ENCODE data around the gene CACNA1S.

DNA sequence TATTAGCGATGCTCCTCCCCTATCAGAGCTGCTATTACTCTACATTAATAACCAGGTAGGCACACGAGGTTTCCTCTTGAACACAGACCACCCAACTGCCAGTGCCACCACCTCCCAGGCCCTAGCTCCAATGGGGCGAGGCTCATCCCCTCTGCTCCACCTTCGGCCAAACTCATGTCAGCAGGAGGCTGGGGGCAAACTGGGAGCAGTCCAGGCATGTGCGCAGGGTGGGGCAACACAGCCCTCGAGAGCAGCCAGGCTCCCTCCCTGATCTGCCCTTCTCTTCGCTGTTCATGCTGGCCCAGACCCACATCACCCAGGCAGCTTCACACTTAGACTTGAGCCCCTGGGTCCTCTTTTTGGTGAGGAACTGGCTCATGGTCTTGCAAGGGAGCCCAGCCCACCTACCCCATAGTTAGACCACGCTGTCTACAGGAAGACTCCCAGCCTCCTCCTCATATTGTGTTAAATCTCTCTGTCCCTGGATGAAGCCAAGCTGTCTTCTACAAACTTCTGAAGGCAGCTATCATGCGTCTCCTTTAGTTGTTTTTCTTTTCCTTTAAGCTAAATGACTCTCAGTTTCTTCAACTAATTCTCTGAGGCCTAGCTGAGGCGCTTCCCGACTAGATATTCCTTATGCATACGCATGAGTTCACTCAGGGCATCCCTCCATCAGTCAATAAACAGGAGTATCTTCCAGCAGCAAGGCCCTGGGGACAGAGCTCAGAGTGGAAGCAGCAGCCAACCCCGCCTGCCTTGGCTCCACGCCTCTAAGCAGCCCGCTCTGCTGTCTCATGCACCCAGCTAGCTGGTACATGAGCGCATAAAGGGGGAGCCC lies 30.0 kb upstream of the CACNA1S start:
- TF ChIP-seq, protein P1, sequence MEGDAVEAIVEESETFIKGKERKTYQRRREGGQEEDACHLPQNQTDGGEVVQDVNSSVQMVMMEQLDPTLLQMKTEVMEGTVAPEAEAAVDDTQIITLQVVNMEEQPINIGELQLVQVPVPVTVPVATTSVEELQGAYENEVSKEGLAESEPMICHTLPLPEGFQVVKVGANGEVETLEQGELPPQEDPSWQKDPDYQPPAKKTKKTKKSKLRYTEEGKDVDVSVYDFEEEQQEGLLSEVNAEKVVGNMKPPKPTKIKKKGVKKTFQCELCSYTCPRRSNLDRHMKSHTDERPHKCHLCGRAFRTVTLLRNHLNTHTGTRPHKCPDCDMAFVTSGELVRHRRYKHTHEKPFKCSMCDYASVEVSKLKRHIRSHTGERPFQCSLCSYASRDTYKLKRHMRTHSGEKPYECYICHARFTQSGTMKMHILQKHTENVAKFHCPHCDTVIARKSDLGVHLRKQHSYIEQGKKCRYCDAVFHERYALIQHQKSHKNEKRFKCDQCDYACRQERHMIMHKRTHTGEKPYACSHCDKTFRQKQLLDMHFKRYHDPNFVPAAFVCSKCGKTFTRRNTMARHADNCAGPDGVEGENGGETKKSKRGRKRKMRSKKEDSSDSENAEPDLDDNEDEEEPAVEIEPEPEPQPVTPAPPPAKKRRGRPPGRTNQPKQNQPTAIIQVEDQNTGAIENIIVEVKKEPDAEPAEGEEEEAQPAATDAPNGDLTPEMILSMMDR (IDR thresholded peaks at IDR 0.05), result no peak
- no peak for TF ChIP-seq POLR2A (IDR thresholded peaks at IDR 0.05)

All from esophagus squamous epithelium (tissue), 4 donors.